K562 (cell line): ENCODE results near the gene GADD45GIP1. TPM values are rescaled to one million over a fixed set of nuclear protein-coding genes. Genes with fewer than 3 reads are reported as not detected.

Experiments used
- CTBP1 ChIP-seq: fragments of 450-650 bp; IDR thresholded peaks from 2 replicates; pipeline ENCODE4 v1.6.1; 2016; ENCODE audit warnings: borderline replicate concordance
- ELF2 ChIP-seq: fragments of 250-450 bp; sonication (Bioruptor Pico); IDR thresholded peaks from 2 replicates; pipeline ENCODE4 v1.5.0; 2021; ENCODE audit warnings: mild to moderate bottlenecking
- ELF4 ChIP-seq: fragments of 450-650 bp; formaldehyde crosslinking; IDR thresholded peaks from 2 replicates; pipeline ENCODE4 v1.4.0; 2022; ENCODE audit warnings: missing genetic modification characterization
- HNRNPL ChIP-seq: fragments of 200-400 bp; formaldehyde crosslinking; IDR thresholded peaks from 2 replicates; pipeline ENCODE4 v1.6.1; 2017; ENCODE audit warnings: low read depth, mild to moderate bottlenecking, low read length
- MEIS2 ChIP-seq: fragments of 450-650 bp; IDR thresholded peaks from 2 replicates; pipeline ENCODE4 v1.6.1; 2014; ENCODE audit warnings: mild to moderate bottlenecking; ENCODE audit not compliant: partially characterized antibody
- NEUROD1 ChIP-seq: fragments of 150-350 bp; IDR thresholded peaks from 2 replicates; pipeline ENCODE4 v1.6.1; 2014; ENCODE audit warnings: borderline replicate concordance, low read length, low read depth; ENCODE audit not compliant: partially characterized antibody
- NFIX ChIP-seq: fragments of 250-450 bp; sonication (Bioruptor Pico); IDR thresholded peaks from 2 replicates; pipeline ENCODE4 v1.4.0; 2020; ENCODE audit warnings: low read depth, mild to moderate bottlenecking, moderate library complexity
- PBX2 ChIP-seq, 2 experiments: IDR thresholded peaks in 1 of 2; conservative IDR thresholded peaks in 1 of 2; 2 replicates each; pipeline ENCODE4 v1.6.1; 2016; ENCODE audit warnings: low read depth in 2 of 2, mild to moderate bottlenecking in 1 of 2, missing compliant biosample characterization in 1 of 2, missing genetic modification characterization in 1 of 2, moderate library complexity in 1 of 2
- PML ChIP-seq: IDR thresholded peaks from 2 replicates; pipeline ENCODE4 v1.6.1; 2012; ENCODE audit warnings: low read length, inconsistent platforms
- SAFB2 ChIP-seq: fragments of 200-400 bp; formaldehyde crosslinking; IDR thresholded peaks from 2 replicates; pipeline ENCODE4 v1.6.1; 2018; ENCODE audit warnings: borderline replicate concordance, low read length, low read depth, moderate library complexity; ENCODE audit not compliant: severe bottlenecking
- SOX6 ChIP-seq: fragments of 450-650 bp; IDR thresholded peaks from 2 replicates; pipeline ENCODE4 v1.6.1; 2014; ENCODE audit warnings: mild to moderate bottlenecking
- TCF3 ChIP-seq: sonication (generic); formaldehyde crosslinking; IDR thresholded peaks from 2 replicates; pipeline ENCODE4 v1.4.0; 2020; ENCODE audit warnings: mild to moderate bottlenecking, missing genetic modification reagents
- TFE3 ChIP-seq: fragments of 450-650 bp; formaldehyde crosslinking; IDR thresholded peaks from 2 replicates; pipeline ENCODE4 v1.4.0; 2020; ENCODE audit warnings: mild to moderate bottlenecking, mixed read lengths
- TRIM28 ChIP-seq: fragments of 450-650 bp; IDR thresholded peaks from 2 replicates; pipeline ENCODE4 v1.6.1; 2017
- ZBTB9 ChIP-seq: fragments of 450-650 bp; formaldehyde crosslinking; IDR thresholded peaks from 2 replicates; pipeline ENCODE4 v1.4.0; 2020; ENCODE audit warnings: mild to moderate bottlenecking, moderate library complexity
- ZNF197 ChIP-seq: fragments of 200-800 bp; sonication (Bioruptor generic); IDR thresholded peaks from 2 replicates; pipeline ENCODE4 v1.6.1; 2016; ENCODE audit warnings: low read depth, missing genetic modification characterization, missing compliant biosample characterization
- ZNF589 ChIP-seq: fragments of 200-800 bp; sonication (Bioruptor generic); IDR thresholded peaks from 2 replicates; pipeline ENCODE4 v1.6.1; 2016; ENCODE audit warnings: low read depth, missing genetic modification characterization, missing compliant biosample characterization
- ZNF644 ChIP-seq: fragments of 200-800 bp; sonication (Bioruptor generic); IDR thresholded peaks from 2 replicates; pipeline ENCODE4 v1.6.1; 2016; ENCODE audit warnings: low read depth, missing genetic modification characterization, missing compliant biosample characterization
- ZSCAN32 ChIP-seq: fragments of 450-650 bp; formaldehyde crosslinking; IDR thresholded peaks from 2 replicates; pipeline ENCODE4 v1.4.0; 2020; ENCODE audit warnings: mild to moderate bottlenecking, moderate library complexity
- polyA plus RNA-seq, 8 experiments: library from polyadenylated mRNA; depleted of rRNA in 4 of 8; stranded (reverse) in 5 of 8; unstranded in 3 of 8; fragments of >200 nt; fragmentation: Nextera tagmentation in 2 of 8; fragmentation: Illumina TruSeq in 1 of 8; extraction: Ambion mirVana in 2 of 8; extraction: Trizol in 1 of 8; gene quantifications; 2 replicates each; pipeline versions ENCODE4 v1.2.1 to v1.2.3, GENCODE V29; 2011 to 2014; ENCODE audit warnings: inconsistent platforms in 1 of 8, missing spikeins in 1 of 8
- total RNA-seq, 7 experiments: library from RNA; depleted of rRNA in 6 of 7; stranded (reverse); fragments of >200 nt in 6 of 7; fragmentation: Illumina TruSeq in 2 of 7; extraction: Trizol in 2 of 7; gene quantifications; 2 replicates each; pipeline versions ENCODE4 v1.2.1 to v1.2.3, GENCODE V29; 2011 to 2021; ENCODE audit warnings: low replicate concordance in 1 of 7
- TF ChIP-seq, protein P1 (sequence below): fragments of 250-450 bp; sonication (Bioruptor Pico); IDR thresholded peaks from 2 replicates; pipeline ENCODE4 v1.5.0; 2020; ENCODE audit warnings: mild to moderate bottlenecking

GADD45GIP1 gene
- total and polyA plus RNA-seq, 9 of the 15 experiments (the other 6 are each of a cell fraction or from before 2014, with no cell fraction given), result 5.1 to 161 (median 29.2) TPM

DNA sequence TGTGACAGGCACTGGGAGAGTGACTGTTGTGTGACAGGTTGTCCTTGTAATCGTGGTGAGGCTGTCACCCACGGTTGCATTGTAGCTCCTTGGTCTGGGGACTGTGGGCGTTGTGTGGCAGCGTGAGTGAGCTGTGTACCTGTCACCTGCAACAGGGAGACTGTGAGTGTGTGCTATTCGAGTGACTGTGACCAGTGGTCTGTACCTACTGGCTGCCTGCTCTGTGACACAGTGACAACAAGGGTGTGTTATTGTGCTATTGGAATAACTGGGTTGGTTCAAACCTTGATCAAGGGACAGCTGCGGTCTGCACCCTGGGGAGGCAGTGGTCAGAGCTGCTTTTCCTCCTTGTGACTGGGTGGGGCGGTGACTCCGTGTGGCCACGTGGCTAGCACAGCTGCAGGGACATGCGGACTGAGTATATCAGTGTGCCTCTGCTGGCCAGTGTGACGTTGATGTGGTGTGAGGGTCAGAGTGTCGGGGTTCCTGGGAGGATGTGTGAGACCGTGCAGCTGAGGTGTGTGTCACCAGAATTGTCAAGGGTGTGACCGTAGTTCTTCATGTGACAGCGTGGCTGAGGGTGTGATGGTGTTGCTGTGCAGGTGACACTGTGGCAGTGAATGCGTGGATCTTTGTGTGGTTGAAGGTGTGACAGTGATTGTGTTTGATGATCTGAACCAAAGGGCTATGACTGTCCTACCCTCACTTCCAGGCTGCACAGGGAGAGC lies 28.2 kb upstream of the GADD45GIP1 start (continued):
- TF ChIP-seq ZBTB9 (CRISPR knock-in tag), result no peak
- TF ChIP-seq NFIX (CRISPR knock-in tag), result no peak
- TF ChIP-seq CTBP1, result peak; percentile 59
- TF ChIP-seq SAFB2, result no peak
- no peak for TF ChIP-seq ZNF644
- TF ChIP-seq TCF3 (CRISPR knock-in tag), result no peak; the same call in 1 of the 2 replicates
- 0 out of 2 replicates have a peak, but pooled peaks have one; percentile 19 for TF ChIP-seq ELF2 (CRISPR knock-in tag)
- TF ChIP-seq, protein P1, sequence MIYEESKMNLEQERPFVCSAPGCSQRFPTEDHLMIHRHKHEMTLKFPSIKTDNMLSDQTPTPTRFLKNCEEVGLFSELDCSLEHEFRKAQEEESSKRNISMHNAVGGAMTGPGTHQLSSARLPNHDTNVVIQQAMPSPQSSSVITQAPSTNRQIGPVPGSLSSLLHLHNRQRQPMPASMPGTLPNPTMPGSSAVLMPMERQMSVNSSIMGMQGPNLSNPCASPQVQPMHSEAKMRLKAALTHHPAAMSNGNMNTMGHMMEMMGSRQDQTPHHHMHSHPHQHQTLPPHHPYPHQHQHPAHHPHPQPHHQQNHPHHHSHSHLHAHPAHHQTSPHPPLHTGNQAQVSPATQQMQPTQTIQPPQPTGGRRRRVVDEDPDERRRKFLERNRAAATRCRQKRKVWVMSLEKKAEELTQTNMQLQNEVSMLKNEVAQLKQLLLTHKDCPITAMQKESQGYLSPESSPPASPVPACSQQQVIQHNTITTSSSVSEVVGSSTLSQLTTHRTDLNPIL (CRISPR knock-in tag), result no peak
- no peak for TF ChIP-seq NEUROD1
- TF ChIP-seq PBX2 (CRISPR knock-in tag; IDR thresholded peaks at IDR 0.05; ENCODE audit: low read depth), result no peak
- no peak for TF ChIP-seq PBX2 (tag; conservative IDR thresholded peaks at IDR 0.05; ENCODE audit: low read depth)
- no peak for TF ChIP-seq TFE3 (CRISPR knock-in tag)
- TF ChIP-seq SOX6, result no peak
- no peak for TF ChIP-seq ZNF197 (CRISPR knock-in tag)
- peak; percentile 69; the same call in 1 of the 2 replicates for TF ChIP-seq ZNF589 (CRISPR knock-in tag)
- TF ChIP-seq ELF4, result no peak
- peak; percentile 26 for TF ChIP-seq MEIS2
- TF ChIP-seq TRIM28, result no peak
- no peak for TF ChIP-seq HNRNPL
- no peak for TF ChIP-seq PML
- TF ChIP-seq ZSCAN32, result no peak
